ENCODE measurements around the gene TRAK2.
"Not testable (repeated sequence)": the region's sequence is repeated elsewhere in the genome, so short reads cannot be mapped to it uniquely, and the experiment has no call there.

Gene TRAK2

DNA sequence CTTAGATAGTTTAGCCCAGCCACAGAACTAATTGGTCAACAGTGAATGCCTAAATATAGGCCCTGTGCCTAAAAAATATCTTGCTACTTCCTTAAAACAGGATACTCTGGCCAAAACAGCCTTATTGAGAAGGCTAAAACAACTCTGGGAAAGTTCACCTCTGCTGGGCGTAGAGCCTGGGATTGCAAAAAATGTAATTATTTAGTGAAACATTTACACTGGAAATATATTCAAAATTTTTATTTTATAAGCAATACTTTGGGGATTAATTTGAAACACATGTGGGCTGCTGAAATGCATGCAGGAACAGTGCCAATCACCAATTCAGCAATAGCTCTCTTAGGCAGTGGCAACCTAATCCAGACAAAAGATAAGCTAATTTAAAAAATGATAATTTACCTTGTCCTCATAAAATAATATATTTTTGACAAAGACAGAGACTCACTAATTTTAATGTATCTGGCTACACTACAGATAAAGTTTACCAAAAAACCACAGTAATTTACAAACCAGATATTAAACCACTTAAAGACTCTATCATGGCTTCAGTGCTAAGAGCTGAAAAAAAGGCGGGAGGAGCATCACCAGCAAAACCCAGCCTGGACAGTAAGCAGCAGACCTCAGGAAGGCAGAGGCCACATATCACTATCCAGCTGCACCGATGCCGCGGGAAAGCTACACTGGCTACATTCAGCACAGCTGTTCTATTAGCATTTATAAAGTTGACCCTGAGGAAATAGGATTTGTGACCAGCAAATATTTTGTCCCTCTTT lies 18.5 kb downstream of the TRAK2 start:
- no peaks in the 10 kb centered on the region for H3K36me3 ChIP-seq (ENCODE audit: control insufficient read depth in 1 of 2, insufficient read depth in 2 of 2, low read length in 2 of 2)
- no peak overlapping the region for H3K4me3 ChIP-seq (ENCODE audit: low read depth in 1 of 2, low read length in 2 of 2)
- no peaks in the 10 kb centered on the region for H3K9me3 ChIP-seq (ENCODE audit: control insufficient read depth in 1 of 2, low read length in 2 of 2)
- peaks cover 17% of the 10 kb centered on the region in 2 donors for H3K4me1 ChIP-seq (ENCODE audit: control insufficient read depth in 1 of 2, insufficient read depth in 2 of 2, low read length in 2 of 2)
- H3K27ac ChIP-seq (ENCODE audit: low read depth, low read length): no peak overlapping the region
- no peak overlapping the region for H3K9ac ChIP-seq (ENCODE audit: low read depth in 1 of 2, low read length in 2 of 2)
- no peaks in the 10 kb centered on the region for H3K27me3 ChIP-seq (ENCODE audit: control insufficient read depth in 1 of 2, insufficient read depth in 2 of 2, low read length in 2 of 2)

DNA sequence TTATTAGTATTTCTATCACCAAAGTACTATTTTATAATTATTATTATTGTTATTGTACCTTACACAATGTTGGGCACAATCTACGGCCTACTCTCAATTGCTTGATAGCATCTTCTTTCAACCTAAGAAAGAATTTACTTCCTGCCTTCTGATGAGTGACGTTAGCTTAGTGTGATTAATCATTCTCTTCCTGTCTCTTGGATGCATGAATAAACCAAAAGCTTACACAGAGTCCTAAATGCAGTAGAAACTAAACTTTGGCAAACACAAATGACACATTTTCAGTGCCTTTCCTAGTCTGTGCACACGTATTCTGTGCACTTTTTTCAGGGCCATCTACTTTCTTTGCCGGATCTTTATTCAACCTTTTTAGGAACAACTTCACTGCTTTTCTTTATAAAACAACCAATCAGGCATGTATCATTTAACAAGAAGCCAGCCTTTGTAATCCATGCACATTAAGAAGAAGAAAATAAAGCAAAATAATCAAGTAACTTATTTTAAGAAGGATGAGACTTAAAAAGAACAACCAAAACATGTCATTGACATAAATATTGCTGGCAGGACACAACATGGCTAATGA lies 19.1 kb downstream of the TRAK2 start:
- Histone ChIP-seq H3K9me3 (ENCODE audit: control insufficient read depth in 1 of 2, low read length in 2 of 2) (no peaks in the 10 kb centered on the region), H3K4me1 (ENCODE audit: control insufficient read depth in 1 of 2, insufficient read depth in 2 of 2, low read length in 2 of 2) (peaks cover 13 to 17% of the 10 kb centered on the region in 2 donors), H3K27me3 (ENCODE audit: control insufficient read depth in 1 of 2, insufficient read depth in 2 of 2, low read length in 2 of 2) (no peaks in the 10 kb centered on the region), H3K9ac (ENCODE audit: low read depth in 1 of 2, low read length in 2 of 2) (no peak overlapping the region), H3K27ac (ENCODE audit: low read depth, low read length) (no peak overlapping the region), H3K36me3 (ENCODE audit: control insufficient read depth in 1 of 2, insufficient read depth in 2 of 2, low read length in 2 of 2) (no peaks in the 10 kb centered on the region), H3K4me3 (ENCODE audit: low read depth in 1 of 2, low read length in 2 of 2) (no peak overlapping the region)

DNA sequence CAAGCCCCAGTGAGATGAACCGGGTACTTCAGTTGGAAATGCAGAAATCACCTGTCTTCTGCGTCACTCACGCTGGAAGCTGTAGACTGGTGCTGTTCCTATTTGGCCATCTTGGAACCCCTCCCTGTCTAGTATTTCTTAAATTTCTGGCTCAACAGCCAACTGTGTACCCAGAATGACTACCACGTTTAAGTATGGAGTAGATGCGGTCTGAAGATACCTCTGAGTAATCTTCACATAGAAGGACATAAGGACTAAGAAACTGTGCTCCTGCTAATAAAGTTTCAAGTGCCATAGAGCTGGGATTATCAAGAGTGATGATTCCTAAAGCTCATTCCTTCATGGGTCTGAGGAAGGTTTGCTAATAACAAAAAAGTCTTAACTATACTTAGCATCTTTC lies 20.4 kb downstream of the TRAK2 start:
- H3K9me3 ChIP-seq (ENCODE audit: control insufficient read depth in 1 of 2, low read length in 2 of 2): no peaks in the 10 kb centered on the region
- H3K27me3 ChIP-seq (ENCODE audit: control insufficient read depth in 1 of 2, insufficient read depth in 2 of 2, low read length in 2 of 2): no peaks in the 10 kb centered on the region
- peaks cover 13 to 17% of the 10 kb centered on the region in 2 donors for H3K4me1 ChIP-seq (ENCODE audit: control insufficient read depth in 1 of 2, insufficient read depth in 2 of 2, low read length in 2 of 2)
- H3K4me3 ChIP-seq (ENCODE audit: low read depth in 1 of 2, low read length in 2 of 2): no peak overlapping the region
- no peak overlapping the region for H3K27ac ChIP-seq (ENCODE audit: low read depth, low read length)
- no peaks in the 10 kb centered on the region for H3K36me3 ChIP-seq (ENCODE audit: control insufficient read depth in 1 of 2, insufficient read depth in 2 of 2, low read length in 2 of 2)
- no peak overlapping the region for H3K9ac ChIP-seq (ENCODE audit: low read depth in 1 of 2, low read length in 2 of 2)

DNA sequence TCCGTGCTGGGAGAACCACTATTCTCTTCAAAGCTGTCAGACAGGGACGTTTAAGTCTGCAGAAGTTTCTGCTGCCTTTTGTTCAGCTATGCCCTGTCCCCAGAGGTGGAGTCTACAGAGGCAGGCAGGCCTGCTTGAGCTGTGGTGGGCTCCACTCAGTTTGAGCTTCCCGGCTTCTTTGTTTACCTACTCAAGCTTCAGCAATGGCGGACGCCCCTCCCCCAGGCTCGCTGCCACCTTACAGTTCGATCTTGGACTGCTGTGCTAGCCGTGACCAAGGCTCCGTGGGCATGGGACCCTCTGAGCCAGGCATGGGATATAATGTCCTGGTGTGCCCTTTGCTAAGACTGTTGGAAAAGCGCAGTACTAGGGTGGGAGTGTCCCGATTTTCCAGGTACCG lies 20.9 kb downstream of the TRAK2 start:
- H3K4me1 ChIP-seq (ENCODE audit: control insufficient read depth in 1 of 2, insufficient read depth in 2 of 2, low read length in 2 of 2): peaks cover 13 to 17% of the 10 kb centered on the region in 2 donors
- not testable (repeated sequence) for H3K27ac ChIP-seq (ENCODE audit: low read depth, low read length)

DNA sequence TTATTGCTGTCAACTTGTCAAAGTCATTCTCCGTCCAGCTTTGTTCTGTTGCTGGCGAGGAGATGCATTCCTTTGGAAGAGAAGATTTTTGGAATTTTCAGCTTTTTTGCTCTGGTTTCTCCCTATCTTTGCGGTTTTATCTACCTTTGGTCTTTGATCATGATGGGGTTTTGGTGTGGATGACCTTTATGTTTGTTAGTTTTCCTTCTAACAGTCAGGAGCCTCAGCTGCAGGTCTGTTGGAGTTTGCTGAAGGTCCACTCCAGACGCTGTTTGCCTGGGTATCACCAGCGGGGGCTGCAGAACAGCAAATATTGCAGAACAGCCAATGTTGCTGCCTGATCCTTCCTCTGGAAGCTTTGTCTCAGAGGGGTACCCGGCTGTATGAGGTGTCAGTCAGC lies 21.4 kb downstream of the TRAK2 start:
- not testable (repeated sequence) for H3K9ac ChIP-seq (ENCODE audit: low read depth in 1 of 2, low read length in 2 of 2); H3K9me3 ChIP-seq (ENCODE audit: control insufficient read depth in 1 of 2, low read length in 2 of 2); H3K4me3 ChIP-seq (ENCODE audit: low read depth in 1 of 2, low read length in 2 of 2); H3K27ac ChIP-seq (ENCODE audit: low read depth, low read length); H3K36me3 ChIP-seq (ENCODE audit: control insufficient read depth in 1 of 2, insufficient read depth in 2 of 2, low read length in 2 of 2); H3K27me3 ChIP-seq (ENCODE audit: control insufficient read depth in 1 of 2, insufficient read depth in 2 of 2, low read length in 2 of 2)
- H3K4me1 ChIP-seq (ENCODE audit: control insufficient read depth in 1 of 2, insufficient read depth in 2 of 2, low read length in 2 of 2): peaks cover 13 to 17% of the 10 kb centered on the region in 2 donors

More for the DNA sequence above, 20.9 kb downstream of the TRAK2 start:
- not testable (repeated sequence) for H3K9me3 ChIP-seq (ENCODE audit: control insufficient read depth in 1 of 2, low read length in 2 of 2); H3K4me3 ChIP-seq (ENCODE audit: low read depth in 1 of 2, low read length in 2 of 2); H3K36me3 ChIP-seq (ENCODE audit: control insufficient read depth in 1 of 2, insufficient read depth in 2 of 2, low read length in 2 of 2); H3K9ac ChIP-seq (ENCODE audit: low read depth in 1 of 2, low read length in 2 of 2); H3K27me3 ChIP-seq (ENCODE audit: control insufficient read depth in 1 of 2, insufficient read depth in 2 of 2, low read length in 2 of 2)

DNA sequence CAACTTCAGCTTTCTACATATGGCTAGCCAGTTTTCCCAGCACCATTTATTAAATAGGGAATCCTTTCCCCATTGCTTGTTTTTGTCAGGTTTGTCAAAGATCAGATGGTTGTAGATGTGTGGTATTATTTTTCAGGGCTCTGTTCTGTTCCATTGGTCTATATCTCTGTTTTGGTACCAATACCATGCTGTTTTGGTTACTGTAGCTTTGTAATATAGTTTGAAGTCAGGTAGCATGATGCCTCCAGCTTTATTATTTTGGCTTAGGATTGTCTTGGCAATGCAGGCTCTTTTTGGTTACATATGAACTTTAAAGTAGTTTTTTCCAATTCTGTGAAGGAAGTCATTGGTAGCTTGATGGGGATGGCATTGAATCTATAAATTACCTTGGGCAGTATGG lies 22.9 kb downstream of the TRAK2 start:
- peaks cover 8 to 13% of the 10 kb centered on the region in 2 donors for H3K4me1 ChIP-seq (ENCODE audit: control insufficient read depth in 1 of 2, insufficient read depth in 2 of 2, low read length in 2 of 2)
- H3K9ac ChIP-seq (ENCODE audit: low read depth in 1 of 2, low read length in 2 of 2); H3K36me3 ChIP-seq (ENCODE audit: control insufficient read depth in 1 of 2, insufficient read depth in 2 of 2, low read length in 2 of 2); H3K9me3 ChIP-seq (ENCODE audit: control insufficient read depth in 1 of 2, low read length in 2 of 2); H3K27ac ChIP-seq (ENCODE audit: low read depth, low read length); H3K4me3 ChIP-seq (ENCODE audit: low read depth in 1 of 2, low read length in 2 of 2); H3K27me3 ChIP-seq (ENCODE audit: control insufficient read depth in 1 of 2, insufficient read depth in 2 of 2, low read length in 2 of 2): not testable (repeated sequence)

DNA sequence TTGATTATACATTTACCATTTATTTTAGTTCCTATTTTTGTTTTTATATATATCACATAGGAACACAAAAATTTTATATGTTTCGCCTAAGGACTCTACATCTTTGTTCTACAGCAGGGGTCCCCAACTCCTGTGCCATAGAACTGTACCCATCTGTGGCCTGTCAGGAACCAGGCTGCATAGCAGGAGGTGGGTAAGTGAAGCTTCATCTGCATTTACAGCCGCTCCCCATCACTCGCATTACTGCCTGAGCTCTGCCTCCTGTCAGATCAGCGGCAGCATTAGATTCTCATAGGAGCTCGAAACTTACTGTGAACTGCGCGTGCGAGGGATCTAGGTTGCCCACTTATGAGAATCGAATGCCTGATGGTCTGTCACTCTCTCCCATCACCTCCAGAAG lies 25.3 kb downstream of the TRAK2 start:
- Histone ChIP-seq H3K4me1 (ENCODE audit: control insufficient read depth in 1 of 2, insufficient read depth in 2 of 2, low read length in 2 of 2) (no peaks in the 10 kb centered on the region), H3K36me3 (ENCODE audit: control insufficient read depth in 1 of 2, insufficient read depth in 2 of 2, low read length in 2 of 2) (no peaks in the 10 kb centered on the region), H3K9ac (ENCODE audit: low read depth in 1 of 2, low read length in 2 of 2) (no peak overlapping the region), H3K27ac (ENCODE audit: low read depth, low read length) (no peak overlapping the region), H3K4me3 (ENCODE audit: low read depth in 1 of 2, low read length in 2 of 2) (no peak overlapping the region), H3K27me3 (ENCODE audit: control insufficient read depth in 1 of 2, insufficient read depth in 2 of 2, low read length in 2 of 2) (no peaks in the 10 kb centered on the region), H3K9me3 (ENCODE audit: control insufficient read depth in 1 of 2, low read length in 2 of 2) (no peaks in the 10 kb centered on the region)

DNA sequence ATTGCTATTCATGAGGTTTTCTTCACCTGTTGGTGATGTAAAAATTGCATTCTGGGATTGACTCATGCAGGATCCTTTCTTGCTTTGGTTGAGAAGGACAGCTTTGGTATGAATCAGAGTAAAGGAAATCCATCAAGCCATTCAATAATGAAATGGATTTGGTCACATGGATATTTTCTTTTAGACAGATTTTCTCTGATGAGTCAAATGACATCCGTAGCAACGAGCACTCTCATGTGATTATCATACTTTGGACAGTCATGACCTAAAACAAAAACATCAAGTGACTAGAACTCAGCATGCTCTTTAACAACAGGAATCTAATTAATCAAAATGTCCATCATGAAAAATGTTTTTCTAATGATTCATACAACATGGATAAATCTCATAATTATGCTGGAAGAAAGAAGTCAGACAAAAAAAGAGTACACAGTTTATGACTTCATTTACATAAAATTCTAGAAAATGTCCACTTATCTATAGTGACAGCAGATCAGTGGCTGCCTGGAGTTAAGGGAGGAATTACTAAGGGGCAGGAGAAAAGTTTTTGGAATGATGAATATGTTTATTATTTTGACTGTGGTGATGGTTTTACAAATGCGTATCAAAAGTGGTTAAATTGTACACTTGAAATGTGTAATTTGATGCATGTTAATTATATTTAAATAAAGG lies 30.7 kb downstream of the TRAK2 start:
- Histone ChIP-seq H3K27me3 (ENCODE audit: control insufficient read depth in 1 of 2, insufficient read depth in 2 of 2, low read length in 2 of 2) (no peaks in the 10 kb centered on the region), H3K36me3 (ENCODE audit: control insufficient read depth in 1 of 2, insufficient read depth in 2 of 2, low read length in 2 of 2) (peaks cover 0 to 3% of the 10 kb centered on the region in 2 donors), H3K4me1 (ENCODE audit: control insufficient read depth in 1 of 2, insufficient read depth in 2 of 2, low read length in 2 of 2) (no peaks in the 10 kb centered on the region), H3K4me3 (ENCODE audit: low read depth in 1 of 2, low read length in 2 of 2) (no peak overlapping the region), H3K27ac (ENCODE audit: low read depth, low read length) (no peak overlapping the region), H3K9me3 (ENCODE audit: control insufficient read depth in 1 of 2, low read length in 2 of 2) (no peaks in the 10 kb centered on the region), H3K9ac (ENCODE audit: low read depth in 1 of 2, low read length in 2 of 2) (no peak overlapping the region)

DNA sequence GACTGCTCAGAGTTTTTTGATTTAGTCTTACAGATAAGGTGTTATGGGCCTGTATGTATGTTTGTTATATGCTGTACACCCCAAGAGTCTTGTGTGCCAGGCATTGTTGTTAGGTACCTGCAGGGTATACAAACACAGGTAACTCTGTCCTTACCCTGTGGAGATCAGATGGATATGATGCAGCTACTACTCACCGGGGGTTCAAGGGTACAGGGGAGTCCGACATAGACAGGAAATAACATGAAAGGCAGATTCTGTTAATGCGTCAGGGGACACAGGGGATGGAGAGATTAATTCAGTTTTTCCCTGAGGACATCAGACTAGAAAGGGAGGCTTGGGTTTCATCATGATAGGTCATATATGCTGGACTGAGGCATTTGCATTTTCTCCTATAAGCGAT lies 31.3 kb downstream of the TRAK2 start:
- H3K27me3 ChIP-seq (ENCODE audit: control insufficient read depth in 1 of 2, insufficient read depth in 2 of 2, low read length in 2 of 2): no peaks in the 10 kb centered on the region
- H3K4me3 ChIP-seq (ENCODE audit: low read depth in 1 of 2, low read length in 2 of 2): no peak overlapping the region
- H3K9me3 ChIP-seq (ENCODE audit: control insufficient read depth in 1 of 2, low read length in 2 of 2): no peaks in the 10 kb centered on the region
- H3K27ac ChIP-seq (ENCODE audit: low read depth, low read length): no peak overlapping the region
- H3K9ac ChIP-seq (ENCODE audit: low read depth in 1 of 2, low read length in 2 of 2): no peak overlapping the region
- no peaks in the 10 kb centered on the region for H3K4me1 ChIP-seq (ENCODE audit: control insufficient read depth in 1 of 2, insufficient read depth in 2 of 2, low read length in 2 of 2)
- H3K36me3 ChIP-seq (ENCODE audit: control insufficient read depth in 1 of 2, insufficient read depth in 2 of 2, low read length in 2 of 2): peaks cover 0 to 3% of the 10 kb centered on the region in 2 donors

DNA sequence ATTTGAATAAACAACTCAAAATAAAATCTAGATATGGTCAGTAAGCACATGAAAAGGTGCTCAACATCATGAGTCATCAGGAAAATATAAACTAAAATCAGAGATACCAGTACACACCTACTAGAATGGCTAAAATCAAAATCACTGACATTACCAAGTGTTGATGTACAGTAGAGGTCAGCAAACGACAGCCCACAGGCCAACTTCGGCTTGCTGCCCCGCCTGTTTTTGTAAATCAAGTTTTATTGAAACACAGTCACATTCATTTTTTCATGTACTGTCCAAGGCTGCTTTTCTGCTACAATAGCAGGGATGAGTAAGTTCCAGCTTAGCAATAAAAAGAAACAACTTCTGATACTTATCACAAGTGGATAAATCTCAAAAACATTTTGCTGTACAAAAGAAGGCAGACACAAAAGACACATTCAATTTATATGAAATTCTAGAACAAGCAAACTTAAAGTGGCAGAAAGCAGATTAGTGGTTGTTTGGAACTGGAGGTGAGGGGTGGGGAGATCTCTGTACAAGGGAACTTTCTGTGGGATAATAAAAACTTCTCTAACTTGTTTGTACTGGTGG lies 32.1 kb downstream of the TRAK2 start:
- no peak overlapping the region for H3K27ac ChIP-seq (ENCODE audit: low read depth, low read length)

More for the DNA sequence above, 32.1 kb downstream of the TRAK2 start:
- H3K9ac ChIP-seq (ENCODE audit: low read depth in 1 of 2, low read length in 2 of 2): no peak overlapping the region
- peaks cover 0 to 4% of the 10 kb centered on the region in 2 donors for H3K4me1 ChIP-seq (ENCODE audit: control insufficient read depth in 1 of 2, insufficient read depth in 2 of 2, low read length in 2 of 2)
- peaks cover 0 to 3% of the 10 kb centered on the region in 2 donors for H3K36me3 ChIP-seq (ENCODE audit: control insufficient read depth in 1 of 2, insufficient read depth in 2 of 2, low read length in 2 of 2)
- H3K4me3 ChIP-seq (ENCODE audit: low read depth in 1 of 2, low read length in 2 of 2): no peak overlapping the region
- H3K27me3 ChIP-seq (ENCODE audit: control insufficient read depth in 1 of 2, insufficient read depth in 2 of 2, low read length in 2 of 2): no peaks in the 10 kb centered on the region
- no peaks in the 10 kb centered on the region for H3K9me3 ChIP-seq (ENCODE audit: control insufficient read depth in 1 of 2, low read length in 2 of 2)
